ENCODE data around the gene FAM180A.
"Not testable (repeated sequence)": the region's sequence is repeated elsewhere in the genome, so short reads cannot be mapped to it uniquely, and the experiment has no call there.

The FAM180A gene

DNA sequence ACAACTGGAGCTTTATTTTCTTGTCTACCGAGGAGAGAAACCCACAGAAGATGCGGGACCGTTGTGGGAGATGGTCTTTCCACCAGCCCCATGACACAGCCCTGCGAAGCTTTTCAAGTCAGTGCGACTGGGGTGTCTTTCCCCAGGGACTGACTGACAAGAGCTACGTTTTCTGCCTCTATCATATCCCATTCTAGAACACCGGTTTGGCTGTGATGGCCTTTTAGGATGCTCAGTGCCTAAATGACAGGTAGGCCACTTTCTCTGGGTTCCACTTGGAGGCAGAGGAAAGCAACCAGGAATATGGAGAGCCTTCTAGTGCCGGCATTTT lies 37.5 kb downstream of the FAM180A start:
- no peak for DNase-seq

DNA sequence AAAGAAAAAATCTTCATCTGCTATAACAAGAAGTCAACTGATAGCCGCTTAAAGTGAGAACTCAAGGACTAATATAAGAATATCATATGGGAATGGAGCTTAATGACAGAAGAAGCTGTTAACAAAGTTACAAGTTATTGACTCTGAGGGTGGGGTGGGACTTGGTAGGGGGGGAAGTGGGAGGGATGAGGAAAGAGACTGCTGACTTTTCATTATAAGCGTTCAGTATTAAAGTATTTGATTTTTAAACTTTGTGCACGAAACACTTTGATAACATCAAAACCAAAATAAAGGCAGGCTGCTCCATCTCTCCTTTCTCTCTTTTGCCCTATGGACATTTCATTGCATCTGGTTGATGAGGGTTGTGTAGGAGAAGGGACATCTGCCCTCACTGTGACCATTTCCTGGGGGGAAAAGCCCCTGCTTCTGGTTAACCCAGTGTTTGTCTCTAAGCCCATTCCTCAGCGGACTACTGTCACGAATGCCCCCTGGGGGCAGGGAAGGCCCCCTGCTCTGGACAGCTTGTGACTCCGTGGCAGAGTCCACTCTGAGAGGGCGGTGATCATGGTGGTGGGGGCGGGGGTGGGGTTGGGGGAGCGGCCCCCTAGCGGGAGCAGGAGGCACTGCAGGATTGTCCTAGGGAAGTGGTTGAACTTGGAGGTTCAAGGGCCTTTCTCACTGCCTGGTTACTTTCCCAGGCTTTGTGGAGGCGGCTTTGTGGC lies 38.0 kb downstream of the FAM180A start:
- DNase-seq: no peak

GRCh38 chr7:135709508-135709907 lies 39.1 kb downstream of the FAM180A start:
- DNase-seq: no peak

- DNase-seq: no peak
These were observed 40.6 kb downstream of the FAM180A start for GRCh38 chr7:135708041-135708440.

DNA sequence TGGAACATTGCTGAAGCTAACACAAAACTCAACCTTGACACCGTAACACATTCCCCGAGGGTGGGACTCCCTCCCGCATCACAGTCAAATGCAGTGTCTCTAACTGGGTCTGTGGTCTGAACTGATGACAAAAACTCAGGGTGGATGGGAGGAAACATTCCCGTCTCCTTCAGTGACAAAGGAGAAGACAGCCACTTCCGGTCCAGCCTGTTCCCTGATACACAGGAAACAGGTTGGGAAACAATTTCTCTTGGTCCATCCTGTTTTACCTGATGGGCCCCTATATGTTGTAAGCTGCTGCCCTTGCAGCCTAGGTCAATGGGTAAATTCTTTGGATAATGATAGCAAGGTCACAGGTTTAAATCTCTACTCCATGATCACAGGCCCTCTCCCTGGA lies 41.0 kb downstream of the FAM180A start:
- no peak for DNase-seq

GRCh38 chr7:135706858-135707569 lies 41.6 kb downstream of the FAM180A start:
- DNase-seq: no peak

DNA sequence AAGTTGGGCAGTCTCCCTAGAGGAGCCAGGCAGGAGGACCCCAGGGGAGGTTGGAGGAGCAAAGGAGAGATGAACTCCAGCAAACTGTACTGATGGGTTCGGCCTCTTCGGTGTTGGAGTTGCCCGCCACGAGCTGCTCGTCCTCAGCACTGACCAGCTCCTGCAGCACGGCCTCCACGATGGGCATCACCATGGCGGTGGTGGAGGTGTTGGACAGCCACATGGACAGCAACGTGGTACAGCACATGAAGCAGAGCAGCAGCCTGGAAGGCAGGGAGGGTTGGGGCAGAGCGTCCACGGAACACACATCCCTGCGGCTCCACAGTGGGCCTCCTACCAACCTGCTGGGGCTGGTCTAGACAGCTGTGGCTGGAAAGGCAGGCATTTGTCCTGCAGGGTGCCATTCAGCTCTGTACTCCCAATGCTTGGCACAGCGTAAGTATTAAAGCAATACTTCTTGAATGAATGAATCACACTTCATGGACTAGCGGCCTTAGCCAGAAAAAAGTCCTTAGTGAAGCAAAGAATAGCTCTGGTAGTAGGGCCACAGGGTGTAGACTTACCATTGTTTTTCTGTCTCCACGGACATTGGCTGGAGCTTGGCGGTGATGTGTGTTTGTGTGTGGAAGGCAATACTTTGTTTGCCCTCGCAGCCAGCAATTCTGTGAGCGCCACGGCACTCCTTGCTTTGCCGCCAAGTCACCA lies 42.4 kb downstream of the FAM180A start:
- no peak for DNase-seq

- no peak for DNase-seq
These were observed 43.9 kb downstream of the FAM180A start for GRCh38 chr7:135704698-135705097.

GRCh38 chr7:135704074-135704473 lies 44.5 kb downstream of the FAM180A start:
- DNase-seq: no peak

GRCh38 chr7:135697276-135698049 lies 51.1 kb downstream of the FAM180A start:
- no peak for DNase-seq

- no peak for DNase-seq
These were observed 55.1 kb downstream of the FAM180A start for GRCh38 chr7:135693558-135693957.

DNA sequence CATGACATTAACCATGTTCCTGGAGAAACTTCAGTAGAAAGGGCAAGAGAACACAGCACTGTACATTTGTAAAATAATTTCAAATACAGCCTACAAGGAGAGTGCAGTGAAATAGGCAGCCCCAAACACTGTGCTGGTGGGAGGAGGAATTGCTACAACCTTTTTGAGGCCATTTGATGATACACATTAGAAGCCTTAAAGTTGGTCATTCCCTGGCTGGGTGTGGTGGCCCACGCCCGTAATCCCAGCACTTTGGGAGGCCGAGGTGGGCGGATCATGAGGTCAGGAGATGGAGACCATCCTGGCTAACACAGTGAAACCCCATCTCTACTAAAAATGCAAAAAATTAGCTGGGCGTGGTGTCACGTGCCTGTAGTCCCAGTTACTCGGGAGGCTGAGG lies 56.0 kb downstream of the FAM180A start:
- DNase-seq: not testable (repeated sequence)

- no peak for DNase-seq
These were observed 56.6 kb downstream of the FAM180A start for GRCh38 chr7:135692055-135692454.

DNA sequence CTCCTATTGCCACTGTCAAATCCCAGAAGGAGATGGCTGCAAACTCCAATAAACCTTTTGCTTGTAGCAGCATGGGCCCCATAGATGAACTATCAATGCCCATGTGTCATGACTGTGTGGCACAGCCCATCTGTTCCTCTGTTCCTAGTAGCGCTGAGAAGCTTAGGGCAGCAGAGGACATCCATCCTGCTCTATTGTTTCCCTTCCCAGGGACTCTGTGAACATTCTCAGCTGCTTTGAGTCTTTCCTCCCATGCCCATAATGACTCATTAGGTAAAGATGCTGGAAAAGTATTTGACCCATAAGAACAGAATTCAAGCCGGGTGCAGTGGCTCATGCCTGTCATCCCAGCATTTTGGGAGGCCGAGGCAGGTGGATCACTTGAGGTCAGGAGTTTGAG lies 58.0 kb downstream of the FAM180A start:
- no peak for DNase-seq

DNA sequence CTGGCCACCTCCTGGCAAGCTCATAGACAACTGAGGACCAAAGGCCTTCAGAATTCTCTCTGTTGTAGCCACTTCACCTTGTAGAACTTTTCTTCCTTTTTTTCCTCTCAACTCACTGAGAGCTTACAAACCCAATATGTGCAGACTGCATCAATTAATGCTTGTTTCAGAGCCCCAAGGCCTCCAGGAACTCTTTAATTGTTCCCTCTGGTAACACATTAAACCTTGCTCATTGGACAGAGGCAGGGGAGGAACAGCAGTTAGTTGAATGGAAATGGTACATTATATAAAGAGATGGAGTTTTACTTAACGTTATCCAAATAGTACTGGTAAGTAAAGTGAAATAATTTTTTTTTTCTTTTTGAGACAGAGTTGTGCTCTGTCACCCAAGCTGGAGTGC lies 61.1 kb downstream of the FAM180A start:
- DNase-seq: no peak

GRCh38 chr7:135685306-135686084 lies 63.1 kb downstream of the FAM180A start:
- no peak for DNase-seq

- DNase-seq: no peak
These were observed 63.9 kb downstream of the FAM180A start for GRCh38 chr7:135684699-135685098.

DNA sequence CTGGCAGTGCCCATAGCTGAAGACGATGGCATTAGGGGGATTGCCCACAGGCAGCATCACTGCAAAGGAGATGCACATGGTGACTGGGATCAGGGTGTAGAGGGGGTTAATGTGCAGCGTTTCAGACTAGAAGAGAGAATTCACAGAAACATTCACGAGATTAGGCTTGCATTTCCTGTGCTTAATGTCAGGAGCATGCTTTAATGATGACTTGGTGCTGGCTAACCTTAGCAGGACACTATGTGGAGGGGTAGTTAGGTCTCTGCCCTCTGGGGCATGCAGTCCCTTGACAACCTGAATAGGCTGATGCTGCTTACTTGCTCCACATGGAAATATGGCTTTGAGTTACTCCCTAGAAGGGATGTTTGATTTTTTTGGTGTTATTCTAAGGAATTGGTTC lies 64.5 kb downstream of the FAM180A start:
- DNase-seq: no peak

- DNase-seq: no peak
These were observed 65.0 kb downstream of the FAM180A start for GRCh38 chr7:135683609-135684008.

- peak; percentile 54 for DNase-seq
These were observed 66.4 kb downstream of the FAM180A start for GRCh38 chr7:135682191-135682590.

DNA sequence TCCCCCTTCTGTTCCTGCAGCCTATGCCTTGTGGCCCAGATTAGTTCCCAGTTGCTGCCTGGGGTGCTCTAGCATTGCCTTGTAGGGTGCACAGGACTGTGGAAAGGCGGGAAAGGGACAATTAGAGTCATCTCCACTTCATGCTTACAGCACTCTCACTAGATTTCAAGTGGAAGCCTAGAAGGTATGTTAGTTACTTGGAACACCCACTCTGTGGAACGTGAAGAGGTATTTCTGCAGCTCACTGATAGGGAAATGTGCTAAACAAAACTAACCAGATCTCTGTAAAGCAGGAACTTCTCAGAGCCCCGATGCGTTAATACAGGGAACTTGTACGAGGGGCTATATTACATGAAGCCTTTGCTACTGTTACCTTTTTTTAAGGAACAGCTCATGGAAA lies 66.9 kb downstream of the FAM180A start:
- no peak for DNase-seq

Measured in COR-L47 (cell line).